NT2/D1 (cell line): ENCODE results near the gene PARP8.

ENCODE experiments used
- DNase-seq: peaks from one replicate; pipeline ENCODE4 v3.0.0-alpha.2; 2011; ENCODE audit warnings: low read depth, low spot score
- H3K27me3 ChIP-seq: 2 replicates; pipeline ENCODE4 v1.6.0; 2011; ENCODE audit warnings: mild to moderate bottlenecking; ENCODE audit not compliant: insufficient read length, insufficient read depth
- H3K36me3 ChIP-seq: 2 replicates; pipeline ENCODE4 v1.6.1; 2011; ENCODE audit warnings: mild to moderate bottlenecking, low read length, mixed read lengths; ENCODE audit not compliant: insufficient read depth, insufficient read length
- H3K4me1 ChIP-seq: 2 replicates; pipeline ENCODE4 v1.5.1; 2011; ENCODE audit not compliant: insufficient read depth, insufficient read length
- H3K4me3 ChIP-seq: 2 replicates; pipeline ENCODE4 v1.5.1; 2011; ENCODE audit warnings: low read depth; ENCODE audit not compliant: insufficient read length
- H3K9ac ChIP-seq: 2 replicates; pipeline ENCODE4 v1.6.0; 2011; ENCODE audit warnings: low read depth; ENCODE audit not compliant: insufficient read length
- H3K9me3 ChIP-seq: 2 replicates; pipeline ENCODE4 v1.5.1; 2011; ENCODE audit warnings: mild to moderate bottlenecking, low read length; ENCODE audit not compliant: insufficient read depth
- SUZ12 ChIP-seq: IDR thresholded peaks from 2 replicates; pipeline ENCODE4 v1.6.1; 2011; ENCODE audit not compliant: insufficient read length, insufficient read depth; ENCODE audit errors: extremely low read depth
- YY1 ChIP-seq: IDR thresholded peaks from 2 replicates; pipeline ENCODE4 v1.6.1; 2011; ENCODE audit not compliant: insufficient read length, insufficient read depth
- ZNF274 ChIP-seq: IDR thresholded peaks from 2 replicates; pipeline ENCODE4 v1.6.1; 2011; ENCODE audit warnings: mild to moderate bottlenecking, low read depth, low read length

Gene PARP8

GRCh38 chr5:50855001-50855400, 188.6 kb downstream of the PARP8 start:
- no peak overlapping the region for H3K4me3 ChIP-seq
- no peaks in the 10 kb centered on the region for H3K9me3 ChIP-seq
- TF ChIP-seq ZNF274 (no peak), YY1 (no peak), SUZ12 (no peak)
- H3K36me3 ChIP-seq = no peaks in the 10 kb centered on the region
- no peak for DNase-seq
- H3K27me3 ChIP-seq = no peaks in the 10 kb centered on the region
- no peaks in the 10 kb centered on the region for H3K4me1 ChIP-seq
- no peak overlapping the region for H3K9ac ChIP-seq

GRCh38 chr5:50856401-50857119, 190.1 kb downstream of the PARP8 start:
- no peak for DNase-seq
- no peak overlapping the region for H3K9ac ChIP-seq
- H3K36me3 ChIP-seq = no peaks in the 10 kb centered on the region
- H3K27me3 ChIP-seq = no peaks in the 10 kb centered on the region
- no peak overlapping the region for H3K4me3 ChIP-seq
- no peak for TF ChIP-seq SUZ12
- TF ChIP-seq YY1 = no peak
- no peak for TF ChIP-seq ZNF274
- no peaks in the 10 kb centered on the region for H3K9me3 ChIP-seq
- H3K4me1 ChIP-seq = no peaks in the 10 kb centered on the region

- Histone ChIP-seq H3K9me3 (no peaks in the 10 kb centered on the region), H3K36me3 (no peaks in the 10 kb centered on the region), H3K9ac (no peak overlapping the region), H3K4me1 (no peaks in the 10 kb centered on the region), H3K4me3 (no peak overlapping the region), H3K27me3 (no peaks in the 10 kb centered on the region)
- no peak for TF ChIP-seq SUZ12
- no peak for TF ChIP-seq YY1
- no peak for TF ChIP-seq ZNF274
- no peak for DNase-seq
These were observed 197.2 kb downstream of the PARP8 start for GRCh38 chr5:50863534-50864170.

GRCh38 chr5:50864466-50864865, 198.0 kb downstream of the PARP8 start:
- Histone ChIP-seq H3K9me3 (no peaks in the 10 kb centered on the region), H3K27me3 (no peaks in the 10 kb centered on the region), H3K36me3 (no peaks in the 10 kb centered on the region), H3K4me1 (no peaks in the 10 kb centered on the region), H3K9ac (no peak overlapping the region), H3K4me3 (no peak overlapping the region)
- TF ChIP-seq SUZ12 = no peak
- TF ChIP-seq YY1 = no peak
- no peak for TF ChIP-seq ZNF274
- DNase-seq = no peak

- H3K27me3 ChIP-seq = no peaks in the 10 kb centered on the region
- no peaks in the 10 kb centered on the region for H3K9me3 ChIP-seq
- H3K4me3 ChIP-seq = no peak overlapping the region
- H3K36me3 ChIP-seq = no peaks in the 10 kb centered on the region
- H3K9ac ChIP-seq = no peak overlapping the region
- no peak for TF ChIP-seq ZNF274
- no peak for TF ChIP-seq YY1
- TF ChIP-seq SUZ12 = no peak
- DNase-seq = no peak
- H3K4me1 ChIP-seq = no peaks in the 10 kb centered on the region
These were observed 200.0 kb downstream of the PARP8 start for GRCh38 chr5:50866415-50866814.

- Histone ChIP-seq H3K36me3 (no peaks in the 10 kb centered on the region), H3K9ac (no peak overlapping the region), H3K4me1 (no peaks in the 10 kb centered on the region), H3K9me3 (no peaks in the 10 kb centered on the region), H3K27me3 (no peaks in the 10 kb centered on the region), H3K4me3 (no peak overlapping the region)
- no peak for DNase-seq
- no peak for TF ChIP-seq YY1
- no peak for TF ChIP-seq ZNF274
- TF ChIP-seq SUZ12 = no peak
These were observed 200.7 kb downstream of the PARP8 start for GRCh38 chr5:50867140-50867539.

GRCh38 chr5:50873595-50874277, 207.3 kb downstream of the PARP8 start:
- H3K4me1 ChIP-seq = no peaks in the 10 kb centered on the region
- H3K27me3 ChIP-seq = no peaks in the 10 kb centered on the region
- no peaks in the 10 kb centered on the region for H3K9me3 ChIP-seq
- no peaks in the 10 kb centered on the region for H3K36me3 ChIP-seq
- no peak overlapping the region for H3K9ac ChIP-seq
- no peak for DNase-seq
- TF ChIP-seq SUZ12 (no peak), ZNF274 (no peak), YY1 (no peak)
- H3K4me3 ChIP-seq = no peak overlapping the region
